GM12878 (cell line): ENCODE measurements around the gene ARHGDIG. TPM values are rescaled to one million over a fixed set of nuclear protein-coding genes. Genes with fewer than 3 reads are reported as not detected.

Experiments
- ATAC-seq: fragments of 200-7000 bp; cut with Tn5 transposase; 3 replicates; pipeline ENCODE4 v1.9.1; 2020; ENCODE audit warnings: mild to moderate bottlenecking, moderate library complexity
- BruUV-seq: library from RNA; stranded (reverse); fragments of 400-500 nt; replicated peaks from 2 replicates; lab custom pipeline; 2021; lab: Mats Ljungman, UMichigan
- CTCF ChIA-PET: fragments of 300-600 bp; sonication (Branson Sonifier 250); formaldehyde crosslinking; extraction: SDS; loops from one replicate; lab custom pipeline; 2021; ENCODE audit warnings: inconsistent platforms; lab: Yijun Ruan, JAX
- POLR2A ChIA-PET: fragments of 350-600 bp; formaldehyde crosslinking; extraction: SDS; loops from one replicate; lab custom pipeline; 2021; ENCODE audit warnings: inconsistent platforms; lab: Charles Lee
- RAD21 ChIA-PET: fragments of 300-600 bp; sonication (Branson Sonifier 250); formaldehyde crosslinking; loops from one replicate; lab custom pipeline; 2023; ENCODE audit warnings: antibody characterized with exemption; ENCODE audit not compliant: unreplicated experiment; lab: Charles Lee
- SMC1A ChIA-PET: fragments of 300-600 bp; sonication (Branson Sonifier 250); formaldehyde crosslinking; loops from one replicate; lab custom pipeline; 2023; ENCODE audit not compliant: unreplicated experiment, uncharacterized antibody; lab: Charles Lee
- DNase-seq: peaks from one replicate; pipeline ENCODE4 v3.0.0-alpha.2; 2011; ENCODE audit warnings: low read depth, low spot score
- FAIRE-seq: peaks from 3 replicates; lab custom pipeline; 2011; peaks lifted over from hg19 to GRCh38; lab: Jason Lieb, UNC
- H2AFZ ChIP-seq: 2 replicates; pipeline ENCODE4 v1.6.0; 2011; ENCODE audit warnings: low read depth, low read length, control low read depth; ENCODE audit not compliant: control insufficient read depth
- H3K27ac ChIP-seq: 2 replicates; pipeline ENCODE4 v1.5.1; 2011; ENCODE audit warnings: control low read depth; ENCODE audit not compliant: control insufficient read depth, insufficient read depth
- H3K27me3 ChIP-seq, 2 experiments: replicated peaks in 1 of 2; 2 replicates each; pipeline versions ENCODE4 v1.6.0 to v1.6.1; 2011; ENCODE audit warnings: low read length in 1 of 2; ENCODE audit not compliant: control insufficient read depth in 2 of 2, insufficient read depth in 2 of 2
- H3K36me3 ChIP-seq, 2 experiments: 2 replicates each; pipeline ENCODE4 v1.5.1; 2011; ENCODE audit warnings: low read length in 1 of 2; ENCODE audit not compliant: control insufficient read depth in 2 of 2, insufficient read depth in 2 of 2
- H3K4me1 ChIP-seq: 2 replicates; pipeline ENCODE4 v1.6.1; 2011; ENCODE audit warnings: mild to moderate bottlenecking, low read length, moderate library complexity, mixed read lengths; ENCODE audit not compliant: control insufficient read depth, insufficient read depth
- H3K4me2 ChIP-seq: 2 replicates; pipeline ENCODE4 v1.6.0; 2011; ENCODE audit warnings: control low read depth; ENCODE audit not compliant: control insufficient read depth, insufficient read depth
- H3K4me3 ChIP-seq: fragments of 200-600 bp; sonication (generic); 2 replicates; pipeline ENCODE4 v1.5.1; 2016
- H3K79me2 ChIP-seq: 2 replicates; pipeline ENCODE4 v1.6.0; 2011; ENCODE audit warnings: low read length; ENCODE audit not compliant: control insufficient read depth, insufficient read depth
- H3K9ac ChIP-seq: 2 replicates; pipeline ENCODE4 v1.8.0; 2011; ENCODE audit warnings: low read length, control low read depth, mixed read lengths; ENCODE audit not compliant: control insufficient read depth, insufficient read depth
- H3K9me3 ChIP-seq: replicated peaks from 3 replicates; pipeline ENCODE4 v1.5.1; 2011; ENCODE audit warnings: mild to moderate bottlenecking, low read length; ENCODE audit not compliant: control insufficient read depth, insufficient read depth
- H4K20me1 ChIP-seq: 2 replicates; pipeline ENCODE4 v1.6.0; 2011; ENCODE audit not compliant: control insufficient read depth, insufficient read depth
- ATF7 ChIP-seq: fragments of 450-650 bp; IDR thresholded peaks from 2 replicates; pipeline ENCODE4 v1.6.1; 2016; ENCODE audit warnings: low read depth, mild to moderate bottlenecking
- HDAC6 ChIP-seq: fragments of 200-600 bp; sonication (generic); IDR thresholded peaks from one replicate; pipeline ENCODE4 v1.8.0; 2017; ENCODE audit warnings: antibody characterized with exemption; ENCODE audit not compliant: unreplicated experiment
- RB1 ChIP-seq: fragments of 450-650 bp; formaldehyde crosslinking; IDR thresholded peaks from 2 replicates; pipeline ENCODE4 v1.6.1; 2017; ENCODE audit warnings: mild to moderate bottlenecking, borderline replicate concordance
- SIX5 ChIP-seq: IDR thresholded peaks from 2 replicates; pipeline ENCODE4 v1.6.1; 2011; ENCODE audit warnings: mild to moderate bottlenecking, low read depth, low read length, moderate library complexity; ENCODE audit not compliant: severe bottlenecking
- SMAD5 ChIP-seq: IDR thresholded peaks from 2 replicates; pipeline ENCODE4 v1.6.1; 2016; ENCODE audit warnings: antibody characterized with exemption, low read depth
- ZZZ3 ChIP-seq: IDR thresholded peaks from 2 replicates; pipeline ENCODE4 v1.6.1; 2011; ENCODE audit warnings: low read depth; ENCODE audit not compliant: control insufficient read depth, insufficient read length
- WGBS: methylation state at CpG from one replicate; pipeline ENCODE4 v1.1.6; 2016; ENCODE audit warnings: low lambda C conversion rate; ENCODE audit not compliant: insufficient replicate concordance, insufficient coverage; ENCODE audit errors: missing lambda C conversion rate; 5-methylcytosine and 5-hydroxymethylcytosine counted together
- in situ Hi-C: fragments of 300-500 bp; cut with MboI; formaldehyde crosslinking; loops from 9 replicates; pipeline ENCODE4 v1.14.3; 2018; ENCODE audit warnings: mixed read lengths
- intact Hi-C: fragments of 100-400 bp; cut with micrococcal nuclease; formaldehyde crosslinking; loops from one replicate; pipeline ENCODE4 v1.14.2; 2022; ENCODE audit not compliant: unreplicated experiment
- polyA plus RNA-seq, 11 experiments: library from polyadenylated mRNA; depleted of rRNA in 4 of 11; unstranded in 6 of 11; stranded (reverse) in 5 of 11; fragments of >200 nt; fragmentation: Nextera tagmentation in 4 of 11; fragmentation: Illumina TruSeq in 1 of 11; extraction: Ambion mirVana in 4 of 11; extraction: Trizol in 1 of 11; gene quantifications; 1 replicate in 1 of 11; 2 replicates in 10 of 11; pipeline versions ENCODE4 v1.2.1 to v1.2.3, GENCODE V29; 2011 to 2016; ENCODE audit warnings: inconsistent platforms in 2 of 11, missing spikeins in 2 of 11, low read depth in 1 of 11
- total RNA-seq, 4 experiments: library from RNA; depleted of rRNA in 3 of 4; stranded (reverse); fragments of >200 nt in 3 of 4; fragmentation: Illumina TruSeq in 1 of 4; extraction: Trizol in 1 of 4; gene quantifications; 2 replicates each; pipeline versions ENCODE4 v1.2.1 to v1.2.3, GENCODE V29; 2013 to 2021
- TF ChIP-seq, protein P1 (sequence below): fragments of 450-650 bp; IDR thresholded peaks from 2 replicates; pipeline ENCODE4 v1.6.1; 2017; ENCODE audit warnings: mild to moderate bottlenecking, moderate library complexity

The ARHGDIG gene
- total and polyA plus RNA-seq, 10 of the 15 experiments (the other 5 are each of a cell fraction or from before 2014, with no cell fraction given), result not detected

DNA sequence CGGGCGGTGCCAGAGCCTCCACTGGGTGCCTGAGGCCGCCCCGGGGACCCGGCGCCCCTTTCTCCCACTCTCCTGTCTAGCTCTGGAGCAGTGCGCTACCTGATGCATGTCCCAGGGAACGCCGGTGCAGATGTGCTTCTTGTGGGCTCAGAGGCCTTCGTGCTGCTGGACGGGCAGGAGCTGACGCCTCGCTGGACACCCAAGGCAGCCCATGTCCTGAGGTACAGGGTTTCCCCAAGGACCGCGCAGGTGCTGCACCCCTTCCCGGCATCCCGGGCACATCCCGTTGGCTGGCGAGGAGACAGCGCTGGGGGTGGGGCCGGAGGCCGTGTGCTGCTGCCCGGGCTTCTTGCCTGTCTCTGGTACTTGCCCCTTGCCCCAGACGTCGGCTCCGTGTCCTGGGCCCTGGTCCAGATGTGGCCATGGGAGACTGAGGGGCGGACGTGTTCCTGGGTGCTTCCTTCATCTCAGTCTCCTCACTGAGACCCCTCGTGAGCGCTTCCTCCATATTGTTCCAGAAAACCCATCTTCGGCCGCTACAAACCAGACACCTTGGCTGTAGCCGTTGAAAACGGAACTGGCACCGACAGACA is 17.1 kb upstream of the ARHGDIG start:
- ATAC-seq, result no peak

More for the DNA sequence above, 17.1 kb upstream of the ARHGDIG start:
- no TSS peak for BruUV-seq
- Histone ChIP-seq H3K9ac (no peak overlapping the region), H3K4me1 (no peaks in the 10 kb centered on the region), H3K79me2 (no peaks in the 10 kb centered on the region), H2AFZ (no peak overlapping the region), H3K4me3 (no peak overlapping the region), H4K20me1 (no peaks in the 10 kb centered on the region), H3K4me2 (no peak overlapping the region), H3K36me3 (no peaks in the 10 kb centered on the region; a peak in 1 of 4 replicates), H3K27me3 (no peaks in the 10 kb centered on the region), H3K27ac (no peak overlapping the region), H3K9me3 (no peaks in the 10 kb centered on the region)
- TF ChIP-seq SMAD5 (no peak), SIX5 (no peak), ATF7 (no peak), ZZZ3 (no peak), RB1 (no peak), HDAC6 (no peak)
- TF ChIP-seq, protein P1, sequence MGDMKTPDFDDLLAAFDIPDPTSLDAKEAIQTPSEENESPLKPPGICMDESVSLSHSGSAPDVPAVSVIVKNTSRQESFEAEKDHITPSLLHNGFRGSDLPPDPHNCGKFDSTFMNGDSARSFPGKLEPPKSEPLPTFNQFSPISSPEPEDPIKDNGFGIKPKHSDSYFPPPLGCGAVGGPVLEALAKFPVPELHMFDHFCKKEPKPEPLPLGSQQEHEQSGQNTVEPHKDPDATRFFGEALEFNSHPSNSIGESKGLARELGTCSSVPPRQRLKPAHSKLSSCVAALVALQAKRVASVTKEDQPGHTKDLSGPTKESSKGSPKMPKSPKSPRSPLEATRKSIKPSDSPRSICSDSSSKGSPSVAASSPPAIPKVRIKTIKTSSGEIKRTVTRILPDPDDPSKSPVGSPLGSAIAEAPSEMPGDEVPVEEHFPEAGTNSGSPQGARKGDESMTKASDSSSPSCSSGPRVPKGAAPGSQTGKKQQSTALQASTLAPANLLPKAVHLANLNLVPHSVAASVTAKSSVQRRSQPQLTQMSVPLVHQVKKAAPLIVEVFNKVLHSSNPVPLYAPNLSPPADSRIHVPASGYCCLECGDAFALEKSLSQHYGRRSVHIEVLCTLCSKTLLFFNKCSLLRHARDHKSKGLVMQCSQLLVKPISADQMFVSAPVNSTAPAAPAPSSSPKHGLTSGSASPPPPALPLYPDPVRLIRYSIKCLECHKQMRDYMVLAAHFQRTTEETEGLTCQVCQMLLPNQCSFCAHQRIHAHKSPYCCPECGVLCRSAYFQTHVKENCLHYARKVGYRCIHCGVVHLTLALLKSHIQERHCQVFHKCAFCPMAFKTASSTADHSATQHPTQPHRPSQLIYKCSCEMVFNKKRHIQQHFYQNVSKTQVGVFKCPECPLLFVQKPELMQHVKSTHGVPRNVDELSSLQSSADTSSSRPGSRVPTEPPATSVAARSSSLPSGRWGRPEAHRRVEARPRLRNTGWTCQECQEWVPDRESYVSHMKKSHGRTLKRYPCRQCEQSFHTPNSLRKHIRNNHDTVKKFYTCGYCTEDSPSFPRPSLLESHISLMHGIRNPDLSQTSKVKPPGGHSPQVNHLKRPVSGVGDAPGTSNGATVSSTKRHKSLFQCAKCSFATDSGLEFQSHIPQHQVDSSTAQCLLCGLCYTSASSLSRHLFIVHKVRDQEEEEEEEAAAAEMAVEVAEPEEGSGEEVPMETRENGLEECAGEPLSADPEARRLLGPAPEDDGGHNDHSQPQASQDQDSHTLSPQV, result no peak
- RAD21 ChIA-PET, result no interaction called here
- no peak for FAIRE-seq
- POLR2A ChIA-PET, result no interaction called here
- no peak for DNase-seq
- 94% methylated on average over 33 of the region's 35 CpGs for WGBS
- intact Hi-C loops, result no loop called here
- CTCF ChIA-PET, result interaction anchor here (0.6 kb wide), 1 partner anchor 165 kb away, joined by 3 read pairs; no protein-coding TSS in a partner anchor
- in situ Hi-C loops, result no loop called here
- SMC1A ChIA-PET, result no interaction called here
